Lower leg skin (tissue), 4 donors: Measurements from ENCODE around the gene CAPN2. TPM values are rescaled to one million over a fixed set of nuclear protein-coding genes. Genes with fewer than 3 reads are reported as not detected.

Source experiments
- DNase-seq, 2 donors: peaks; one replicate each; pipeline ENCODE4 v3.0.0-alpha.2; 2019; ENCODE audit warnings: low spot score in 2 of 2
- H3K4me3 ChIP-seq: fragments of 200-600 bp; sonication (generic); 2 replicates; pipeline ENCODE4 v1.5.1; 2017; ENCODE audit warnings: mild to moderate bottlenecking, low read depth; ENCODE audit not compliant: poor library complexity, severe bottlenecking
- CTCF ChIP-seq, 3 donors: fragments of 450-650 bp; IDR thresholded peaks; one replicate each; pipeline ENCODE4 v1.5.1; 2016; ENCODE audit warnings: antibody characterized with exemption in 3 of 3, mild to moderate bottlenecking in 3 of 3, moderate library complexity in 2 of 3
- POLR2A ChIP-seq, 2 donors: fragments of 450-650 bp; IDR thresholded peaks; one replicate each; pipeline ENCODE4 v1.6.1; 2016 to 2017; ENCODE audit warnings: antibody characterized with exemption in 2 of 2, mild to moderate bottlenecking in 1 of 2, moderate library complexity in 1 of 2
- WGBS, 2 donors: methylation state at CpG; one replicate each; pipeline ENCODE4 v1.1.5; 2018; 5-methylcytosine and 5-hydroxymethylcytosine counted together
- intact Hi-C: fragments of 100-400 bp; cut with DNase I; formaldehyde crosslinking; loops from one replicate; pipeline ENCODE4 v1.15.0; 2023; ENCODE audit warnings: low total_unique reads
- total RNA-seq, 4 donors: library from RNA; depleted of rRNA; stranded (reverse); fragments of >200 nt; gene quantifications; one replicate each; pipeline ENCODE4 v1.1.0, GENCODE V29; 2016

The CAPN2 gene
- total RNA-seq, 4 donors from 2014 or later: 33.7 to 73.3 (median 47.2) TPM

DNA sequence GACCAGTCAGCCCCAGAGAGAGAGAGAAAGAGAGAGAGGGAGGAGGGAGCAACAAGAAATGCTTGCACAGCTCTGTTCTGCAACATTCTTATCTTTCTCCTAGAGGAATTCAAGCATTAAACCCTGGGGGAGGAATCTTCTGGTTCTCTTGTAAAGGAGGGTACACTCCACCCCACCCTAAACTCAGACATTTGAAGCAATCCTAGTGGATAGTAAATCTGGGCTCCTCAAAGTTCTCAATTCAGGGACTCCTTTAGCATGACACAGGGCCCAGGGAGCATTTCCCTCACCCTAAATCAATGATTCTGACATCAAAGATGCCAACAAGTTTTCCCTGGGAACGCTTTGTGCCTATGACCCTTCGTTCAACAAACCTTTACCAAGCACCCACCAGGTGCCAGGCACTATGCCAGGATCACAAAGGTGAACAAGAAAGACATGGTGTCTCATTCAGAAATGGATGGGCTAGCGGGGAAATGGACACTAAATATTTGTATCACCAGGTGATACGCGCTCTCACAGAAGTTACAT lies 11.9 kb upstream of the CAPN2 start:
- no peak for TF ChIP-seq POLR2A (IDR thresholded peaks at IDR 0.05)
- no peak for TF ChIP-seq CTCF (IDR thresholded peaks at IDR 0.05)
- 54% methylated on average over 5 of the region's 5 CpGs for WGBS, 2 donors
- no peak overlapping the region for H3K4me3 ChIP-seq
- intact Hi-C loops: no loop called here
- peak in 1 of 2 donors; percentile 45 for DNase-seq

- no peak overlapping the region for H3K4me3 ChIP-seq
- 36 to 37% methylated on average over 8 of the region's 8 CpGs for WGBS, 2 donors
- peak in 1 of 2 donors; percentile 85 for DNase-seq
- TF ChIP-seq POLR2A (IDR thresholded peaks at IDR 0.05) (no peak), CTCF (IDR thresholded peaks at IDR 0.05) (no peak)
- intact Hi-C loops: no loop called here
Observed at GRCh38 chr1:223700942-223701637, 11.2 kb upstream of the CAPN2 start.

- intact Hi-C loops: no loop called here
- H3K4me3 ChIP-seq: no peak overlapping the region
- DNase-seq: peak in 1 of 2 donors; percentile 72
- 94 to 95% methylated on average over 4 of the region's 4 CpGs for WGBS, 2 donors
- TF ChIP-seq CTCF (IDR thresholded peaks at IDR 0.05): no peak
Observed at GRCh38 chr1:223702735-223703667, 9.3 kb upstream of the CAPN2 start.

GRCh38 chr1:223703668-223704013 lies 8.7 kb upstream of the CAPN2 start:
- WGBS, 2 donors: 61 to 72% methylated on average over 1 of the region's 1 CpG
- DNase-seq: no peak
- no peak overlapping the region for H3K4me3 ChIP-seq
- intact Hi-C loops: no loop called here
- no peak for TF ChIP-seq CTCF (IDR thresholded peaks at IDR 0.05)
- TF ChIP-seq POLR2A (IDR thresholded peaks at IDR 0.05): no peak

GRCh38 chr1:223704921-223705878 lies 7.1 kb upstream of the CAPN2 start:
- no peak overlapping the region for H3K4me3 ChIP-seq
- intact Hi-C loops: no loop called here
- TF ChIP-seq POLR2A (IDR thresholded peaks at IDR 0.05) (no peak), CTCF (IDR thresholded peaks at IDR 0.05) (no peak)
- WGBS, 2 donors: 43 to 52% methylated on average over 8 of the region's 8 CpGs
- no peak for DNase-seq
